BJ (cell line): Measurements from ENCODE around the gene ZNF385C. TPM values are rescaled to one million over a fixed set of nuclear protein-coding genes. Genes with fewer than 3 reads are reported as not detected.

ENCODE experiments used
- CTCF ChIA-PET: fragments of 350-600 bp; formaldehyde crosslinking; extraction: SDS; loops from one replicate; lab custom pipeline; 2021; ENCODE audit warnings: antibody characterized with exemption, inconsistent platforms; lab: Yijun Ruan, JAX
- POLR2A ChIA-PET: fragments of 300-600 bp; sonication (Branson Sonifier 250); formaldehyde crosslinking; extraction: SDS; loops from one replicate; lab custom pipeline; 2021; ENCODE audit warnings: antibody characterized with exemption; lab: Charles Lee
- DNase-seq: peaks from one replicate; pipeline ENCODE4 v3.0.0-alpha.2; 2011; ENCODE audit warnings: low read depth
- H3K27me3 ChIP-seq: 2 replicates; pipeline ENCODE4 v1.6.0; 2011; ENCODE audit warnings: low read length; ENCODE audit not compliant: control insufficient read depth, insufficient read depth
- H3K36me3 ChIP-seq: 2 replicates; pipeline ENCODE4 v1.5.1; 2011; ENCODE audit warnings: low read length; ENCODE audit not compliant: control insufficient read depth, insufficient read depth
- H3K4me3 ChIP-seq: 2 replicates; pipeline ENCODE4 v1.5.1; 2011; ENCODE audit warnings: low read depth, mild to moderate bottlenecking, control low read depth, low read length
- polyA plus RNA-seq: library from polyadenylated mRNA; depleted of rRNA; stranded (reverse); fragments of >200 nt; gene quantifications from 2 replicates; pipeline ENCODE4 v1.2.3, GENCODE V29; 2011
- TF ChIP-seq, protein P1 (sequence below): IDR thresholded peaks from 2 replicates; pipeline ENCODE4 v1.5.1; 2011; ENCODE audit warnings: low read depth, mild to moderate bottlenecking, control low read depth, inconsistent platforms, low read length, moderate library complexity; ENCODE audit not compliant: insufficient read depth

ZNF385C gene
- polyA plus RNA-seq, 1 experiment: not detected

DNA sequence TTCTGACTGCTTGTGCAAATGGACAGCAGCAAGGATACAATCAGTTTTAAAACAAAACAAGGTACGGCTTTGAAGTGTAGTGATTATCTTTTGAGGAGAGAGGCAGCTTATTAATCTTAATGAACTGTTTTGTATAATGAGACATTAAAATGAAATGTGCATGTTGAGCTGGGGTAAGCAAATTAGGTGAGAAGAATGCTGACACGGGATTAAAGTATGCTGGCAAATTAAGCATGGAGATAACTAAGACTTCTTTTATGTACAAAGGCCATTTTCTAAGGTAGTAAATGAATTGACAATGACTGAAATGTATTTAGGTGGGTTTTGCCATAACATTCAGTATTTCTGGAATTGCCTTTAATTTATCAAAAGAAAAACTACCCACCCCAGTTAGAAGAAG lies 99.8 kb downstream of the ZNF385C start:
- Histone ChIP-seq H3K27me3 (no peaks in the 10 kb centered on the region), H3K36me3 (peaks cover 18% of the 10 kb centered on the region), H3K4me3 (no peak overlapping the region)
- no peak for DNase-seq
- TF ChIP-seq, protein P1, sequence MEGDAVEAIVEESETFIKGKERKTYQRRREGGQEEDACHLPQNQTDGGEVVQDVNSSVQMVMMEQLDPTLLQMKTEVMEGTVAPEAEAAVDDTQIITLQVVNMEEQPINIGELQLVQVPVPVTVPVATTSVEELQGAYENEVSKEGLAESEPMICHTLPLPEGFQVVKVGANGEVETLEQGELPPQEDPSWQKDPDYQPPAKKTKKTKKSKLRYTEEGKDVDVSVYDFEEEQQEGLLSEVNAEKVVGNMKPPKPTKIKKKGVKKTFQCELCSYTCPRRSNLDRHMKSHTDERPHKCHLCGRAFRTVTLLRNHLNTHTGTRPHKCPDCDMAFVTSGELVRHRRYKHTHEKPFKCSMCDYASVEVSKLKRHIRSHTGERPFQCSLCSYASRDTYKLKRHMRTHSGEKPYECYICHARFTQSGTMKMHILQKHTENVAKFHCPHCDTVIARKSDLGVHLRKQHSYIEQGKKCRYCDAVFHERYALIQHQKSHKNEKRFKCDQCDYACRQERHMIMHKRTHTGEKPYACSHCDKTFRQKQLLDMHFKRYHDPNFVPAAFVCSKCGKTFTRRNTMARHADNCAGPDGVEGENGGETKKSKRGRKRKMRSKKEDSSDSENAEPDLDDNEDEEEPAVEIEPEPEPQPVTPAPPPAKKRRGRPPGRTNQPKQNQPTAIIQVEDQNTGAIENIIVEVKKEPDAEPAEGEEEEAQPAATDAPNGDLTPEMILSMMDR: no peak
- ChIA-PET POLR2A (no interaction called here), CTCF (interaction anchor here (1.1 kb wide), 1 partner anchor 21 kb away, joined by 3 read pairs; the partner anchor contains the start of gene NKIRAS2)

DNA sequence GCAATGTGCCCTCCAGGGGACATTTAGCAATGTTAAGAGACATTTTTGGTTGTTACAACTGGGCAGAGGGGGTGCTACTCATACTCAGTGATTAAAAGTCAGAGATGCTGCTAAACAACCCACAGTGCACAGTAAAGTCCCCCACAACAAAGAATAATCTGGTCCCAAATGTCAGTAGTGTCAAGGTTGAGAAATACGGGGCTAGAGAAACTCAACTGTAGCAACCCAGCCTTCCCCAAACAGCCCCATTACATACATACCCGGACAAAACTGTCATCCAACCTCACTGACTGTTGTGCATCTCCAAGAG lies 101.5 kb downstream of the ZNF385C start:
- Histone ChIP-seq H3K4me3 (no peak overlapping the region), H3K36me3 (peaks cover 20% of the 10 kb centered on the region), H3K27me3 (no peaks in the 10 kb centered on the region)
- POLR2A ChIA-PET: no interaction called here
- CTCF ChIA-PET: interaction anchor here (0.9 to 1.4 kb wide), 3 partner anchors 11 to 35 kb away, joined by 3 to 4 read pairs (median 3); no protein-coding TSS in a partner anchor
- TF ChIP-seq, protein P1: no peak
- DNase-seq: no peak

GRCh38 chr17:41992576-41992975 lies 105.7 kb downstream of the ZNF385C start:
- Histone ChIP-seq H3K4me3 (no peak overlapping the region), H3K27me3 (no peaks in the 10 kb centered on the region), H3K36me3 (peaks cover 27% of the 10 kb centered on the region)
- CTCF ChIA-PET: no interaction called here
- POLR2A ChIA-PET: interaction anchor here (0.6 kb wide), 1 partner anchor 12 kb away, joined by 3 read pairs; no protein-coding TSS in a partner anchor
- TF ChIP-seq, protein P1: no peak
- DNase-seq: no peak

- H3K27me3 ChIP-seq: no peaks in the 10 kb centered on the region
- ChIA-PET CTCF (interaction anchor here (0.9 to 1.3 kb wide), 2 partner anchors 13 to 29 kb away, joined by 3 read pairs; no protein-coding TSS in a partner anchor), POLR2A (interaction anchor here (0.6 kb wide), 1 partner anchor 258 kb away, joined by 10 read pairs; no protein-coding TSS in a partner anchor)
- no peak overlapping the region for H3K4me3 ChIP-seq
- peaks cover 24% of the 10 kb centered on the region for H3K36me3 ChIP-seq
- TF ChIP-seq, protein P1: no peak
- no peak for DNase-seq
Observed at GRCh38 chr17:41989702-41990419, 108.4 kb downstream of the ZNF385C start.

GRCh38 chr17:41988418-41988817 lies 109.9 kb downstream of the ZNF385C start:
- ChIA-PET POLR2A (no interaction called here), CTCF (no interaction called here)
- TF ChIP-seq, protein P1: no peak
- no peak for DNase-seq
- no peaks in the 10 kb centered on the region for H3K27me3 ChIP-seq
- H3K36me3 ChIP-seq: peaks cover 25% of the 10 kb centered on the region
- no peak overlapping the region for H3K4me3 ChIP-seq
